A549 (cell line): ENCODE results near the gene MATK. TPM values are rescaled to one million over a fixed set of nuclear protein-coding genes. Genes with fewer than 3 reads are reported as not detected.

ENCODE experiments used
- ATAC-seq, 2 experiments: fragments of 200-7000 bp in 1 of 2; fragments of >200 bp in 1 of 2; cut with Nextera tagmentation in 1 of 2; cut with Tn5 transposase in 1 of 2; 3 replicates each; pipeline versions ENCODE4 v1.8.0 to v1.9.1; 2018 to 2020; ENCODE audit warnings: mild to moderate bottlenecking in 1 of 2, moderate library complexity in 1 of 2
- CTCF ChIA-PET: fragments of 300-600 bp; sonication (Branson Sonifier 250); formaldehyde crosslinking; extraction: SDS; loops from one replicate; lab custom pipeline; 2021; ENCODE audit warnings: antibody characterized with exemption, inconsistent platforms; lab: Yijun Ruan, JAX
- POLR2A ChIA-PET: fragments of 350-600 bp; formaldehyde crosslinking; extraction: SDS; loops from one replicate; lab custom pipeline; 2021; ENCODE audit warnings: antibody characterized with exemption, inconsistent platforms; lab: Yijun Ruan, JAX
- DNase-seq, 2 experiments: peaks; one replicate each; pipeline versions ENCODE4 v3.0.0 to v3.0.0-alpha.2; 2011 to 2016; ENCODE audit warnings: low read depth in 1 of 2, low spot score in 1 of 2
- FAIRE-seq: peaks from 2 replicates; lab custom pipeline; 2011; peaks lifted over from hg19 to GRCh38; lab: Jason Lieb, UNC
- H3K27ac ChIP-seq, 2 experiments: fragments of >200 bp; sonication (Bioruptor Twin); formaldehyde crosslinking; 3 replicates each; pipeline ENCODE4 v1.5.1; 2016 to 2017
- H3K4me1 ChIP-seq: fragments of >200 bp; sonication (Bioruptor Twin); formaldehyde crosslinking; 3 replicates; pipeline ENCODE4 v1.6.1; 2016
- H3K4me2 ChIP-seq: fragments of >200 bp; sonication (Bioruptor Twin); formaldehyde crosslinking; 3 replicates; pipeline ENCODE4 v1.6.1; 2016
- H3K4me3 ChIP-seq: fragments of >200 bp; sonication (Bioruptor Twin); formaldehyde crosslinking; 3 replicates; pipeline ENCODE4 v1.5.1; 2016
- H3K9me3 ChIP-seq: fragments of >200 bp; sonication (Bioruptor Twin); formaldehyde crosslinking; 3 replicates; pipeline ENCODE4 v1.6.1; 2016
- CBX8 ChIP-seq: fragments of 200-600 bp; sonication (generic); IDR thresholded peaks from 2 replicates; pipeline ENCODE4 v1.6.1; 2016
- CHD2 ChIP-seq: fragments of 150-350 bp; IDR thresholded peaks from 2 replicates; pipeline ENCODE4 v1.6.1; 2014; ENCODE audit warnings: low read length; ENCODE audit not compliant: partially characterized antibody
- CHD4 ChIP-seq: fragments of 200-600 bp; sonication (generic); IDR thresholded peaks from 2 replicates; pipeline ENCODE4 v1.6.1; 2016; ENCODE audit warnings: antibody characterized with exemption, mild to moderate bottlenecking, borderline replicate concordance
- EHF ChIP-seq: fragments of 250-450 bp; sonication (Bioruptor Pico); IDR thresholded peaks from 2 replicates; pipeline ENCODE4 v1.5.0; 2020; ENCODE audit warnings: mild to moderate bottlenecking
- EHMT2 ChIP-seq: fragments of 200-600 bp; sonication (generic); IDR thresholded peaks from 2 replicates; pipeline ENCODE4 v1.6.1; 2016; ENCODE audit warnings: antibody characterized with exemption, low read depth, mild to moderate bottlenecking, moderate library complexity
- FOSL2 ChIP-seq, 2 experiments: fragments of 450-650 bp in 1 of 2; fragments of >200 bp in 1 of 2; sonication (Bioruptor Twin) in 1 of 2; formaldehyde crosslinking; IDR thresholded peaks; 2 replicates each; pipeline versions ENCODE4 v1.5.0 to v1.6.1; 2016 to 2020; ENCODE audit warnings: mild to moderate bottlenecking in 1 of 2, moderate library complexity in 1 of 2
- FOXS1 ChIP-seq: fragments of 250-450 bp; sonication (Bioruptor Pico); IDR thresholded peaks from 2 replicates; pipeline ENCODE4 v1.5.0; 2020; ENCODE audit warnings: mild to moderate bottlenecking, moderate library complexity
- HES2 ChIP-seq: fragments of >200 bp; sonication (Bioruptor Twin); formaldehyde crosslinking; IDR thresholded peaks from 2 replicates; pipeline ENCODE4 v1.6.1; 2016
- HOXA7 ChIP-seq: fragments of 250-450 bp; sonication (Bioruptor Pico); IDR thresholded peaks from 2 replicates; pipeline ENCODE4 v1.5.0; 2020; ENCODE audit warnings: mild to moderate bottlenecking, moderate library complexity
- HOXB5 ChIP-seq: fragments of 250-450 bp; sonication (Bioruptor Pico); IDR thresholded peaks from 2 replicates; pipeline ENCODE4 v1.5.0; 2020; ENCODE audit warnings: mild to moderate bottlenecking, moderate library complexity
- KDM5A ChIP-seq: fragments of 200-600 bp; sonication (generic); IDR thresholded peaks from 2 replicates; pipeline ENCODE4 v1.6.1; 2016; ENCODE audit warnings: antibody characterized with exemption, mild to moderate bottlenecking
- MYC ChIP-seq: IDR thresholded peaks from 2 replicates; pipeline ENCODE4 v1.6.1; 2012; ENCODE audit warnings: mild to moderate bottlenecking, inconsistent platforms, low read length, improper control_type of control experiment, borderline replicate concordance
- NFE2L2 ChIP-seq: fragments of 150-350 bp; conservative IDR thresholded peaks from 2 replicates; pipeline ENCODE4 v1.6.1; 2014; ENCODE audit warnings: low read length
- NPAS2 ChIP-seq: fragments of 250-450 bp; sonication (Bioruptor Pico); IDR thresholded peaks from 2 replicates; pipeline ENCODE4 v1.8.0; 2022; ENCODE audit warnings: mild to moderate bottlenecking, moderate library complexity, borderline replicate concordance
- NR3C1 ChIP-seq: fragments of >200 bp; sonication (Bioruptor Twin); formaldehyde crosslinking; IDR thresholded peaks from 3 replicates; pipeline ENCODE4 v1.6.1; 2017
- RAD21 ChIP-seq, 2 experiments: fragments of >200 bp in 1 of 2; sonication (Bioruptor Twin) in 1 of 2; formaldehyde crosslinking in 1 of 2; IDR thresholded peaks in 1 of 2; conservative IDR thresholded peaks in 1 of 2; 2 replicates in 1 of 2; 3 replicates in 1 of 2; pipeline ENCODE4 v1.6.1; 2012 to 2018; ENCODE audit warnings: inconsistent platforms in 1 of 2
- RFX5 ChIP-seq: fragments of 450-650 bp; IDR thresholded peaks from 2 replicates; pipeline ENCODE4 v1.7.1; 2014; ENCODE audit warnings: antibody characterized with exemption, mild to moderate bottlenecking, moderate library complexity
- SREBF2 ChIP-seq: fragments of 450-650 bp; IDR thresholded peaks from 2 replicates; pipeline ENCODE4 v1.6.1; 2014; ENCODE audit warnings: mild to moderate bottlenecking, moderate library complexity
- TFCP2L1 ChIP-seq: fragments of 250-450 bp; sonication (Bioruptor Pico); IDR thresholded peaks from 2 replicates; pipeline ENCODE4 v1.5.0; 2021; ENCODE audit warnings: mild to moderate bottlenecking
- ZC3H11A ChIP-seq: fragments of 450-650 bp; IDR thresholded peaks from 2 replicates; pipeline ENCODE4 v1.6.1; 2014; ENCODE audit warnings: antibody characterized with exemption, mild to moderate bottlenecking
- ZFP36 ChIP-seq: fragments of 450-650 bp; IDR thresholded peaks from 2 replicates; pipeline ENCODE4 v1.6.1; 2014; ENCODE audit warnings: borderline replicate concordance; ENCODE audit not compliant: partially characterized antibody
- ZSCAN20 ChIP-seq: fragments of 250-450 bp; sonication (Bioruptor Pico); IDR thresholded peaks from 2 replicates; pipeline ENCODE4 v1.8.0; 2022; ENCODE audit warnings: mild to moderate bottlenecking, moderate library complexity
- WGBS: methylation state at CpG from one replicate; pipeline ENCODE4 v1.1.6; 2017; ENCODE audit errors: missing lambda C conversion rate; 5-methylcytosine and 5-hydroxymethylcytosine counted together
- polyA plus RNA-seq, 4 experiments: library from polyadenylated mRNA; depleted of rRNA in 3 of 4; stranded (reverse); fragments of >200 nt; fragmentation: RNase III in 1 of 4; extraction: RNeasy Plus Mini Kit Qiagen cat#74134 plus additional on column Dnase treatment in 1 of 4; gene quantifications; 2 replicates in 3 of 4; 3 replicates in 1 of 4; pipeline ENCODE4 v1.2.3, GENCODE V29; 2011 to 2017
- TF ChIP-seq, protein P1 (sequence below): fragments of 200-600 bp; sonication (generic); IDR thresholded peaks from 2 replicates; pipeline ENCODE4 v1.6.1; 2016; ENCODE audit warnings: antibody characterized with exemption, mild to moderate bottlenecking, moderate library complexity
- TF ChIP-seq, protein P2 (sequence below): fragments of 250-450 bp; sonication (Bioruptor Pico); IDR thresholded peaks from 2 replicates; pipeline ENCODE4 v1.5.0; 2021; ENCODE audit warnings: mild to moderate bottlenecking, moderate library complexity, borderline replicate concordance

MATK gene
- polyA plus RNA-seq, 2 of the 4 experiments (the other 2 are of a cell fraction) = 0.12 to 0.45 TPM

- DNase-seq (no peak), ATAC-seq (no peak), FAIRE-seq (no peak)
- Histone ChIP-seq H3K4me3 (no peak overlapping the region), H3K27ac (no peak overlapping the region), H3K9me3 (no peaks in the 10 kb centered on the region), H3K4me1 (no peaks in the 10 kb centered on the region), H3K4me2 (no peak overlapping the region)
- TF ChIP-seq KDM5A (no peak), TFCP2L1 (no peak), RFX5 (no peak), FOSL2 (IDR thresholded peaks at IDR 0.05) (no peak), FOSL2 (CRISPR knock-in tag; IDR thresholded peaks at IDR 0.05) (no peak), EHMT2 (no peak), NR3C1 (no peak), MYC (no peak)
- TF ChIP-seq, protein P1, sequence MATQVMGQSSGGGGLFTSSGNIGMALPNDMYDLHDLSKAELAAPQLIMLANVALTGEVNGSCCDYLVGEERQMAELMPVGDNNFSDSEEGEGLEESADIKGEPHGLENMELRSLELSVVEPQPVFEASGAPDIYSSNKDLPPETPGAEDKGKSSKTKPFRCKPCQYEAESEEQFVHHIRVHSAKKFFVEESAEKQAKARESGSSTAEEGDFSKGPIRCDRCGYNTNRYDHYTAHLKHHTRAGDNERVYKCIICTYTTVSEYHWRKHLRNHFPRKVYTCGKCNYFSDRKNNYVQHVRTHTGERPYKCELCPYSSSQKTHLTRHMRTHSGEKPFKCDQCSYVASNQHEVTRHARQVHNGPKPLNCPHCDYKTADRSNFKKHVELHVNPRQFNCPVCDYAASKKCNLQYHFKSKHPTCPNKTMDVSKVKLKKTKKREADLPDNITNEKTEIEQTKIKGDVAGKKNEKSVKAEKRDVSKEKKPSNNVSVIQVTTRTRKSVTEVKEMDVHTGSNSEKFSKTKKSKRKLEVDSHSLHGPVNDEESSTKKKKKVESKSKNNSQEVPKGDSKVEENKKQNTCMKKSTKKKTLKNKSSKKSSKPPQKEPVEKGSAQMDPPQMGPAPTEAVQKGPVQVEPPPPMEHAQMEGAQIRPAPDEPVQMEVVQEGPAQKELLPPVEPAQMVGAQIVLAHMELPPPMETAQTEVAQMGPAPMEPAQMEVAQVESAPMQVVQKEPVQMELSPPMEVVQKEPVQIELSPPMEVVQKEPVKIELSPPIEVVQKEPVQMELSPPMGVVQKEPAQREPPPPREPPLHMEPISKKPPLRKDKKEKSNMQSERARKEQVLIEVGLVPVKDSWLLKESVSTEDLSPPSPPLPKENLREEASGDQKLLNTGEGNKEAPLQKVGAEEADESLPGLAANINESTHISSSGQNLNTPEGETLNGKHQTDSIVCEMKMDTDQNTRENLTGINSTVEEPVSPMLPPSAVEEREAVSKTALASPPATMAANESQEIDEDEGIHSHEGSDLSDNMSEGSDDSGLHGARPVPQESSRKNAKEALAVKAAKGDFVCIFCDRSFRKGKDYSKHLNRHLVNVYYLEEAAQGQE = no peak
- POLR2A ChIA-PET = no interaction called here
- CTCF ChIA-PET = interaction anchor here (1.3 kb wide), 1 partner anchor 11 kb away, joined by 7 read pairs; the partner anchor contains the start of gene APBA3
- WGBS = 78% methylated on average over 1 of the region's 2 CpGs
Measured at GRCh38 chr19:3750211-3750610, 36.0 kb downstream of the MATK start.

DNA sequence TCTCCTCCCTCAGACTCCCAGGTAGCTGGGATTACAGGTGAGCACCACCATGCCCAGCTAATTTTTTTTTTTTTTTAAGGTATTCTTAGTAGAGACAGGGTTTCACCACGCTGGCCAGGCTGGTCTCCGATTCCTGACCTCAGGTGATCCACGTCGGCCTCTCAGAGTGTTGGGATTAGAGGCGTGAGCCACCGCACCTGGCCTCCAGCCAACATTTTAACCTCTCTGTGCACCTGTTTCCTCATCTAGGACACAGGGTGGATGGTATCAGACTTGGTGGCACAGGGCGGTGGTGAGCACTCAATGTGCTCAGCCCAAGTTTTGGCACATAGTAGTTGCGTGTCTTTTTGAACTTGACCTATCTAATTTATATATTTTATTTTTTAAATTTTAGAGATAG is 37.2 kb downstream of the MATK start:
- no peak overlapping the region for H3K4me3 ChIP-seq
- ChIA-PET POLR2A (no interaction called here), CTCF (interaction anchor here (1.3 kb wide), 1 partner anchor 12 kb away, joined by 7 read pairs; the partner anchor contains the start of gene APBA3)

More for the DNA sequence above, 37.2 kb downstream of the MATK start:
- WGBS = 89% methylated on average over 8 of the region's 8 CpGs
- H3K4me1 ChIP-seq = no peaks in the 10 kb centered on the region
- FAIRE-seq = no peak
- H3K4me2 ChIP-seq = no peak overlapping the region
- TF ChIP-seq CHD2 = no peak
- no peak for TF ChIP-seq EHF (CRISPR knock-in tag)
- TF ChIP-seq HOXA7 (CRISPR knock-in tag) = no peak
- TF ChIP-seq SREBF2 = no peak
- no peak for TF ChIP-seq CHD4
- no peak for TF ChIP-seq MYC
- TF ChIP-seq HOXB5 (CRISPR knock-in tag) = no peak
- no peak for TF ChIP-seq RAD21 (conservative IDR thresholded peaks at IDR 0.05 in 1 of 2, IDR thresholded peaks at IDR 0.05 in 1 of 2)
- no peak for TF ChIP-seq ZC3H11A
- no peak for TF ChIP-seq NFE2L2
- no peak for TF ChIP-seq ZFP36
- TF ChIP-seq HES2 = no peak
- TF ChIP-seq, protein P2, sequence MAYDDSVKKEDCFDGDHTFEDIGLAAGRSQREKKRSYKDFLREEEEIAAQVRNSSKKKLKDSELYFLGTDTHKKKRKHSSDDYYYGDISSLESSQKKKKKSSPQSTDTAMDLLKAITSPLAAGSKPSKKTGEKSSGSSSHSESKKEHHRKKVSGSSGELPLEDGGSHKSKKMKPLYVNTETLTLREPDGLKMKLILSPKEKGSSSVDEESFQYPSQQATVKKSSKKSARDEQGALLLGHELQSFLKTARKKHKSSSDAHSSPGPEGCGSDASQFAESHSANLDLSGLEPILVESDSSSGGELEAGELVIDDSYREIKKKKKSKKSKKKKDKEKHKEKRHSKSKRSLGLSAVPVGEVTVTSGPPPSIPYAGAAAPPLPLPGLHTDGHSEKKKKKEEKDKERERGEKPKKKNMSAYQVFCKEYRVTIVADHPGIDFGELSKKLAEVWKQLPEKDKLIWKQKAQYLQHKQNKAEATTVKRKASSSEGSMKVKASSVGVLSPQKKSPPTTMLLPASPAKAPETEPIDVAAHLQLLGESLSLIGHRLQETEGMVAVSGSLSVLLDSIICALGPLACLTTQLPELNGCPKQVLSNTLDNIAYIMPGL (CRISPR knock-in tag) = no peak
- TF ChIP-seq CBX8 = no peak
- no peak for TF ChIP-seq ZSCAN20
- TF ChIP-seq FOXS1 = no peak
- TF ChIP-seq NPAS2 = no peak
- TF ChIP-seq, all 56 proteins: peak for 0
- no peaks in the 10 kb centered on the region for H3K9me3 ChIP-seq
- DNase-seq (no peak), ATAC-seq (no peak)
- no peak overlapping the region for H3K27ac ChIP-seq
